HFFc6 (cell line): Measurements from ENCODE around the gene NFATC2IP. TPM values are rescaled to one million over a fixed set of nuclear protein-coding genes. Genes with fewer than 3 reads are reported as not detected.

Experiments used
- DNase-seq: peaks from one replicate; pipeline ENCODE4 v3.0.0-alpha.2; 2018
- H3K27ac Mint-ChIP-seq: 2 replicates; pipeline ENCODE4 v1.8.0; 2020; ENCODE audit warnings: mild to moderate bottlenecking, mixed read lengths
- H3K27me3 Mint-ChIP-seq: 2 replicates; pipeline ENCODE4 v1.8.0; 2021; ENCODE audit warnings: mild to moderate bottlenecking, moderate library complexity, mixed read lengths; ENCODE audit not compliant: insufficient read depth
- H3K36me3 Mint-ChIP-seq: 2 replicates; pipeline ENCODE4 v1.8.0; 2021; ENCODE audit warnings: low read depth, mixed read lengths
- H3K4me1 Mint-ChIP-seq: 2 replicates; pipeline ENCODE4 v1.8.0; 2020; ENCODE audit warnings: low read depth, mixed read lengths
- H3K4me3 Mint-ChIP-seq: 2 replicates; pipeline ENCODE4 v1.8.0; 2020; ENCODE audit warnings: mild to moderate bottlenecking, moderate library complexity, mixed read lengths
- H3K9me3 Mint-ChIP-seq: 2 replicates; pipeline ENCODE4 v1.8.0; 2020; ENCODE audit warnings: mild to moderate bottlenecking, mixed read lengths
- total RNA-seq, 6 experiments: library from RNA; stranded (reverse); fragmentation: NEBNext Ultra II Directional; extraction: Animal tissue kit (Norgen Biotek cat#: 25700); gene quantifications; 2 replicates in 1 of 6; 3 replicates in 5 of 6; pipeline ENCODE4 v1.2.3, GENCODE V29; 2021
- TF ChIP-seq, protein P1 (sequence below): fragments of 200-600 bp; sonication (generic); IDR thresholded peaks from 2 replicates; pipeline ENCODE4 v1.5.0; 2021; ENCODE audit warnings: antibody characterized with exemption, mild to moderate bottlenecking

Gene NFATC2IP
- total RNA-seq, 6 experiments from 2014 or later: 18.1 to 21.9 (median 19.9) TPM

DNA sequence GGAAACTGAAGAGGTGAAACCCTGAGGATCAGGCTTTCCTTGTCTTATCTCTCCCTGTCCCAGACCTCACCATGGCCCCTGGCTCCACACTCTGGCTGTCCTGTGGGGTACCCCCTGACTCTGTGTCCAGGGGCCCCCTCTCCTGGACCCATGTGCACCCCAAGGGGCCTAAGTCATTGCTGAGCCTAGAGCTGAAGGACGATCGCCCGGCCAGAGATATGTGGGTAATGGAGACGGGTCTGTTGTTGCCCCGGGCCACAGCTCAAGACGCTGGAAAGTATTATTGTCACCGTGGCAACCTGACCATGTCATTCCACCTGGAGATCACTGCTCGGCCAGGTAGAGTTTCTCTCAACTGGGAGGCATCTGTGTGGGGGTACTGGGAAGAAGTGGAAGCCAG, 17.6 kb upstream of the NFATC2IP start:
- Mint-ChIP-seq H3K4me1 (peaks cover 9% of the 10 kb centered on the region; the same call in 1 of the 2 replicates), H3K4me3 (no peak overlapping the region), H3K36me3 (peaks cover 3% of the 10 kb centered on the region; the same call in 1 of the 2 replicates), H3K9me3 (no peaks in the 10 kb centered on the region), H3K27me3 (peaks cover 9% of the 10 kb centered on the region), H3K27ac (no peak overlapping the region)
- TF ChIP-seq, protein P1, sequence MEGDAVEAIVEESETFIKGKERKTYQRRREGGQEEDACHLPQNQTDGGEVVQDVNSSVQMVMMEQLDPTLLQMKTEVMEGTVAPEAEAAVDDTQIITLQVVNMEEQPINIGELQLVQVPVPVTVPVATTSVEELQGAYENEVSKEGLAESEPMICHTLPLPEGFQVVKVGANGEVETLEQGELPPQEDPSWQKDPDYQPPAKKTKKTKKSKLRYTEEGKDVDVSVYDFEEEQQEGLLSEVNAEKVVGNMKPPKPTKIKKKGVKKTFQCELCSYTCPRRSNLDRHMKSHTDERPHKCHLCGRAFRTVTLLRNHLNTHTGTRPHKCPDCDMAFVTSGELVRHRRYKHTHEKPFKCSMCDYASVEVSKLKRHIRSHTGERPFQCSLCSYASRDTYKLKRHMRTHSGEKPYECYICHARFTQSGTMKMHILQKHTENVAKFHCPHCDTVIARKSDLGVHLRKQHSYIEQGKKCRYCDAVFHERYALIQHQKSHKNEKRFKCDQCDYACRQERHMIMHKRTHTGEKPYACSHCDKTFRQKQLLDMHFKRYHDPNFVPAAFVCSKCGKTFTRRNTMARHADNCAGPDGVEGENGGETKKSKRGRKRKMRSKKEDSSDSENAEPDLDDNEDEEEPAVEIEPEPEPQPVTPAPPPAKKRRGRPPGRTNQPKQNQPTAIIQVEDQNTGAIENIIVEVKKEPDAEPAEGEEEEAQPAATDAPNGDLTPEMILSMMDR: no peak
- DNase-seq: no peak

DNA sequence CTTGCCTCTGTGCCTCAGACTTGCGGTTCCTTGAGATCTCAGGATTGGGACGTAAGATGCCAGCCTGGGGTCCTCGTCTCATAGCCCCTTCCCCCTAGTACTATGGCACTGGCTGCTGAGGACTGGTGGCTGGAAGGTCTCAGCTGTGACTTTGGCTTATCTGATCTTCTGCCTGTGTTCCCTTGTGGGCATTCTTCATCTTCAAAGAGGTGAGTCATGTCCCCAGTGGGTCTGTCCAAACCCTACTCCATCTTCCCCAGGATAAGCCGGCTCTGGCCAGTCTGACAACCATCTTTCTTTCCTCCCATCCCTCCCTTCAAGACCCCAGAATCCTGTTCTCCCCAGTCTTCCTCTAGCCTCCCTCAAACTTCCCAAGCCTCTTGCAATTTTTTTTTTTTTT, 15.4 kb upstream of the NFATC2IP start:
- no peak for DNase-seq
- Mint-ChIP-seq H3K4me3 (no peak overlapping the region), H3K27me3 (peaks cover 14% of the 10 kb centered on the region), H3K36me3 (peaks cover 3% of the 10 kb centered on the region; the same call in 1 of the 2 replicates), H3K27ac (no peak overlapping the region), H3K9me3 (no peaks in the 10 kb centered on the region), H3K4me1 (peaks cover 9% of the 10 kb centered on the region; the same call in 1 of the 2 replicates)
- TF ChIP-seq, protein P1: no peak

DNA sequence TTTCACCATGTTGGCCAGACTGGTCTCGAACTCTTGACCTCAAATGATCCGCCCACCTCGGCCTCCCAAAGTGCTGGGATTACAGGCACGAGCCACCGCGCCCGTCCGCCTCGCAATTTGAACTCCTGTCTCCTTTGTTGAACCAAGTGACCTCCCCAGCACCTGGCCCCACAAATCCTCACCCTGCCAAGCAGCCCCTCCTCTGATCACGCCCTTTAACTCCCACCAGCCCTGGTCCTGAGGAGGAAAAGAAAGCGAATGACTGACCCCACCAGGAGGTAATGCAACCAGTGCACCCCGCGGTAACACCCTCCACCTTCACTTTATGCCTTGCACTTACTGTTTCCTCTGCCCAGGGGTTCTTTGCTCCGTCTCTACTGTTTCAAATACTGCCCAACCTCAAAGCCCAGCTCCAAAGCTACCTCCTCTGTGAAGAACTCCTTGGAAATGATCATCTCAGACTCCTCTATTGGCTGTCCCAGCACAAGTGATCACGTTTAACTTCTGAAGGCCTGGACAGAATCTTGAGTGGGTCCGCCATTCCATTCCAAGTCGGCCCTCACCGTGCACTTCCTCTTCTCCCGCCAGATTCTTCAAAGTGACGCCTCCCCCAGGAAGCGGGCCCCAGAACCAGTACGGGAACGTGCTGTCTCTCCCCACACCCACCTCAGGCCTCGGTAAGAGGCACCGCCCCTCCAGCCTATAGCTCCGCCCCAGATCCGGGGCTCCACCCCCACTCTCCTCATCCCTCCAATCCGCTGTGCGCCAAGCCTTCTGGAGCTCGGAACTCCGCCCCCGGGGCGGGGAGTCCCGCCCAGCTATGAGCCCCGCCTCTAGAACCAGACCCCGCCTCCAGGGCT, 14.6 kb upstream of the NFATC2IP start:
- TF ChIP-seq, protein P1: no peak
- H3K9me3 Mint-ChIP-seq: no peaks in the 10 kb centered on the region
- peaks cover 14% of the 10 kb centered on the region for H3K27me3 Mint-ChIP-seq
- peaks cover 3% of the 10 kb centered on the region; the same call in 1 of the 2 replicates for H3K36me3 Mint-ChIP-seq
- peaks cover 9% of the 10 kb centered on the region; the same call in 1 of the 2 replicates for H3K4me1 Mint-ChIP-seq
- peak overlapping the region; percentile 2; the same call in 1 of the 2 replicates for H3K4me3 Mint-ChIP-seq
- no peak overlapping the region for H3K27ac Mint-ChIP-seq
- DNase-seq: peak; percentile 42

GRCh38 chr16:28936784-28937155, 14.0 kb upstream of the NFATC2IP start:
- H3K9me3 Mint-ChIP-seq: no peaks in the 10 kb centered on the region
- TF ChIP-seq, protein P1: no peak
- no peak overlapping the region for H3K27ac Mint-ChIP-seq
- H3K4me3 Mint-ChIP-seq: no peak overlapping the region
- peaks cover 9% of the 10 kb centered on the region; the same call in 1 of the 2 replicates for H3K4me1 Mint-ChIP-seq
- DNase-seq: no peak
- H3K27me3 Mint-ChIP-seq: peaks cover 14% of the 10 kb centered on the region
- peaks cover 3% of the 10 kb centered on the region; the same call in 1 of the 2 replicates for H3K36me3 Mint-ChIP-seq

- TF ChIP-seq, protein P1: peak; percentile 21; the same call in 1 of the 2 replicates
- Mint-ChIP-seq H3K36me3 (peaks cover 3% of the 10 kb centered on the region; the same call in 1 of the 2 replicates), H3K4me1 (peaks cover 9% of the 10 kb centered on the region; the same call in 1 of the 2 replicates), H3K27me3 (peaks cover 14% of the 10 kb centered on the region), H3K9me3 (no peaks in the 10 kb centered on the region), H3K27ac (no peak overlapping the region), H3K4me3 (no peak overlapping the region)
- DNase-seq: no peak
These were observed 13.4 kb upstream of the NFATC2IP start for GRCh38 chr16:28937222-28937876.
